Fibroblast of lung (primary cell): ENCODE results near the gene GSK3A. TPM values are rescaled to one million over a fixed set of nuclear protein-coding genes. Genes with fewer than 3 reads are reported as not detected.

ENCODE experiments used
- DNase-seq, 2 donors: peaks; one replicate each; pipeline versions ENCODE4 v3.0.0 to v3.0.0-alpha.2; 2010; ENCODE audit warnings: low read depth in 2 of 2
- H2AFZ ChIP-seq: 2 replicates; pipeline ENCODE4 v1.5.1; 2012; ENCODE audit warnings: low read length, control low read depth, inconsistent platforms
- H3K27ac ChIP-seq: 2 replicates; pipeline ENCODE4 v1.5.1; 2011; ENCODE audit warnings: low read length, control low read depth; ENCODE audit not compliant: insufficient read depth
- H3K27me3 ChIP-seq: 2 replicates; pipeline ENCODE4 v1.5.1; 2011; ENCODE audit warnings: mild to moderate bottlenecking, low read length; ENCODE audit not compliant: control insufficient read depth, insufficient read depth
- H3K36me3 ChIP-seq: 2 replicates; pipeline ENCODE4 v1.5.1; 2011; ENCODE audit warnings: low read length; ENCODE audit not compliant: control insufficient read depth, insufficient read depth
- H3K4me1 ChIP-seq: 2 replicates; pipeline ENCODE4 v1.5.1; 2011; ENCODE audit warnings: low read length; ENCODE audit not compliant: control insufficient read depth, insufficient read depth; ENCODE audit errors: extremely low read depth
- H3K4me2 ChIP-seq: 2 replicates; pipeline ENCODE4 v1.5.1; 2011; ENCODE audit warnings: low read length, control low read depth; ENCODE audit not compliant: insufficient read depth; ENCODE audit errors: extremely low read depth
- H3K4me3 ChIP-seq, 4 experiments: fragments of 200-600 bp in 1 of 4; sonication (generic) in 1 of 4; replicated peaks in 1 of 4; 2 replicates each; pipeline ENCODE4 v1.5.1; 2011 to 2016; ENCODE audit warnings: low read length in 4 of 4, low read depth in 3 of 4, mild to moderate bottlenecking in 3 of 4, control low read depth in 2 of 4, inconsistent platforms in 1 of 4, mixed read lengths in 1 of 4; ENCODE audit not compliant: insufficient read depth in 1 of 4; ENCODE audit errors: control extremely low read depth in 1 of 4
- H3K79me2 ChIP-seq: 2 replicates; pipeline ENCODE4 v1.5.1; 2012; ENCODE audit warnings: mild to moderate bottlenecking, low read length, inconsistent platforms; ENCODE audit not compliant: control insufficient read depth, insufficient read depth
- H3K9ac ChIP-seq: 2 replicates; pipeline ENCODE4 v1.5.1; 2011; ENCODE audit warnings: mild to moderate bottlenecking, low read length, control low read depth; ENCODE audit not compliant: insufficient read depth
- H3K9me3 ChIP-seq: 2 replicates; pipeline ENCODE4 v1.5.1; 2012; ENCODE audit warnings: low read depth, low read length; ENCODE audit not compliant: control insufficient read depth, insufficient read depth
- H4K20me1 ChIP-seq: 2 replicates; pipeline ENCODE4 v1.5.1; 2011; ENCODE audit warnings: low read length; ENCODE audit not compliant: control insufficient read depth, insufficient read depth; ENCODE audit errors: extremely low read depth
- CTCF ChIP-seq, 2 donors: IDR thresholded peaks in 1 of 2; conservative IDR thresholded peaks in 1 of 2; 1 replicate in 1 of 2; 2 replicates in 1 of 2; pipeline ENCODE4 v1.5.1; 2011 to 2012; ENCODE audit warnings: low read length in 2 of 2, control low read depth in 1 of 2, inconsistent platforms in 1 of 2, low read depth in 1 of 2, mild to moderate bottlenecking in 1 of 2
- EZH2 ChIP-seq: IDR thresholded peaks from 2 replicates; pipeline ENCODE4 v1.5.1; 2012; ENCODE audit warnings: low read length, control low read depth, mild to moderate bottlenecking; ENCODE audit errors: missing control alignments
- polyA plus RNA-seq, 2 donors: library from polyadenylated mRNA; depleted of rRNA in 1 of 2; stranded (reverse) in 1 of 2; unstranded in 1 of 2; fragments of >200 nt; gene quantifications; 2 replicates each; pipeline ENCODE4 v1.2.1, GENCODE V29; 2011 to 2012; ENCODE audit warnings: missing spikeins in 1 of 2
- total RNA-seq: library from RNA; depleted of rRNA; stranded (reverse); fragments of >200 nt; gene quantifications from 2 replicates; pipeline ENCODE4 v1.2.1, GENCODE V29; 2014

Gene GSK3A
- total and polyA plus RNA-seq, 2 donors (not counting 1 experiment from before 2014, with no cell fraction given), result 11.6 to 21.7 TPM

DNA sequence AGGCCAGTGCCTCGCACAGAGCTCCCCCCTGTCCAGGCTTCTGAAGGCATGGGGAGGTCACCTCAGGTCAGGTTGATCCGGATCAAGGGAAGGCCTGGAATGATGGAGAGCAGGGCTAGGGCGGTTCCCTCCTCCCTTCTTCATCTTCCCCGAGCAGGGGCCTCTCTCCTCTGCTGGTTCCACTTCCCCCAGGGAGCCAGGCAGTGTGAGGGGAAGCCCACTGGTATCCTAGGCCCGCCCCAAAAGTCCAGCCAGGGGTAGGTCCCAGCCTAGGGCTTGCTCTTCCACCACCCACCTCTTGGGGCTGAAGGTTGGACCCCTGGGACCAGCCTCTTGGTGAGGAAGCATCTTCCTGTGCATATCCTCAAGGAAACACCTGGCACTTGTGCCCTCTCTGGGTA lies 43.1 kb upstream of the GSK3A start:
- no peak for DNase-seq
- H3K4me3 ChIP-seq, result peak overlapping the region; percentile 73 to 82 (median 81)

DNA sequence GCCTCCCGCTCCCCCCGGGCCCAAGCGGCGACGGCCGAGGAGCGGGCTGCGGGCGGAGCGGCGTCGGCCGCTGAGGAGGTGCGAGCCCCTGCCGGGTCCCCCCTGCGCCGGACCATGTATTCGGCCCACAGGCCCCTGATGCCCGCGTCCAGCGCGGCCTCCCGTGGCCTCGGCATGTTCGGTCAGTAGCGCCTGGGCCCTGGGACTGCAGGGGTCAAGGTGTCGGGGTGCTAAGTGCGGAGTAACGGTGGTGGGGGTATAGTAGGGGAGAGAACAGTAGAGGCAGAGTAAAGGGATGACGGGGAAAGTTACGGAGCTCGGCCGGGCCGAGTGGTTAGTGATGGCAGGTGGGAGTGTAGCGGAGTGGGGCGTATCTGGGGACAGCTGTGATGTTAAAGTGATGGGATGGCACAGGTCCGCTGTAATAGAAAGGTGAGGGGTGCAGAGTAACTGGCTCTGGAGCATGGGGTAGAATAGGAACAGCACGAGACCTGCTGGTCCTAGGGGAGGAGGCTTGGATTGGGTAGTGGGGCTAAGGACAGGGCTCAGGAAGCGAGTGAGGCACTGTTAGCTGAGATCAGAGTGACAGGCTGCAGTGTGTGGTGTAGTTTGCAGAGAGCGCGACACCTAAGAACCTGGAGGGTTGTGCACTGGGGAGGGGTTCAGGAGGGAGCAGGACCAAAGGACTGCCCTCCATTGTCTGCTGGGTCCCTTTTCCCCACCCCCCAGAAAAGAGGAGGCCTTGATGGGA lies 42.4 kb upstream of the GSK3A start:
- no peaks in the 10 kb centered on the region for H3K27me3 ChIP-seq
- H3K4me3 ChIP-seq, result peak overlapping the region; percentile 73 to 82 (median 81)
- peak overlapping the region; percentile 99 for H3K4me2 ChIP-seq
- H3K9ac ChIP-seq, result peak overlapping the region; percentile 66
- H2AFZ ChIP-seq, result no peak overlapping the region
- H4K20me1 ChIP-seq, result no peaks in the 10 kb centered on the region
- DNase-seq, result no peak
- peaks cover 39% of the 10 kb centered on the region for H3K4me1 ChIP-seq
- H3K36me3 ChIP-seq, result peaks cover 22% of the 10 kb centered on the region
- H3K79me2 ChIP-seq, result peaks cover 35% of the 10 kb centered on the region
- H3K27ac ChIP-seq, result peak overlapping the region; percentile 65
- no peak for TF ChIP-seq CTCF (conservative IDR thresholded peaks at IDR 0.05 in 1 of 2, IDR thresholded peaks at IDR 0.05 in 1 of 2; ENCODE audit: low read depth in 1 of 2, low read length in 2 of 2)
- no peak for TF ChIP-seq EZH2
- no peaks in the 10 kb centered on the region for H3K9me3 ChIP-seq

More for the DNA sequence above, 43.1 kb upstream of the GSK3A start:
- H3K9ac ChIP-seq, result peak overlapping the region; percentile 23
- no peaks in the 10 kb centered on the region for H3K9me3 ChIP-seq
- peaks cover 35% of the 10 kb centered on the region for H3K79me2 ChIP-seq
- H3K36me3 ChIP-seq, result peaks cover 28% of the 10 kb centered on the region
- peaks cover 39% of the 10 kb centered on the region for H3K4me1 ChIP-seq
- no peak overlapping the region for H2AFZ ChIP-seq
- TF ChIP-seq EZH2, result no peak
- TF ChIP-seq CTCF (conservative IDR thresholded peaks at IDR 0.05 in 1 of 2, IDR thresholded peaks at IDR 0.05 in 1 of 2; ENCODE audit: low read depth in 1 of 2, low read length in 2 of 2), result no peak
- no peaks in the 10 kb centered on the region for H3K27me3 ChIP-seq
- H4K20me1 ChIP-seq, result no peaks in the 10 kb centered on the region
- H3K27ac ChIP-seq, result peak overlapping the region; percentile 65
- H3K4me2 ChIP-seq, result peak overlapping the region; percentile 99

DNA sequence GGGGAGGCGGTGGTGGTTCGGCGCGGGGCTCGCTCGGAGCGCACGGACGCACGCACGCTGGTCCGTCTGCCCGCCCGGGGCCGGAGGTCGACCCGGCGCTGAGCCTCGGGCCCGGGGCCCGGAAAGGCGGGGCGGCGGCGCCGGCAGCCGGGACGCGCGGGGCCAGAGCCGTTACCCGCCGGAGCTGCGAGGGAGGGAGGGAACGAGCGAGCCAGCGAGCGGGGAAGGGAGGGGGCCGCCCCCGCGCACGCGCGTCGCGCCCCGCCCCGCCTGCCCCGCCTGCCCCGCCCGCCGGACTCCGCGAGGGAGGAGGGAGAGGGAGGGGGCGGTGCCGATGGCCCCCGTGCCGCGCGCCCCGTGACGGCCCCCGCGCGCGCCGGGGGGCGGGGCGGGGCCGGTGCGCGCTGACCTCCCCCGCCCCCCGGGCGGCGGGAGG lies 41.7 kb upstream of the GSK3A start:
- H3K4me1 ChIP-seq, result peaks cover 44% of the 10 kb centered on the region
- no peaks in the 10 kb centered on the region for H3K27me3 ChIP-seq
- peak overlapping the region; percentile 84 for H3K9ac ChIP-seq
- DNase-seq, result peak; percentile 70 to 76
- no peaks in the 10 kb centered on the region for H3K9me3 ChIP-seq
- TF ChIP-seq EZH2 (no peak), CTCF (conservative IDR thresholded peaks at IDR 0.05 in 1 of 2, IDR thresholded peaks at IDR 0.05 in 1 of 2; ENCODE audit: low read depth in 1 of 2, low read length in 2 of 2) (no peak)
- no peak overlapping the region for H2AFZ ChIP-seq
- H3K79me2 ChIP-seq, result peaks cover 37% of the 10 kb centered on the region
- peak overlapping the region in 2 of 4 experiments; percentile 41 for H3K4me3 ChIP-seq
- H3K36me3 ChIP-seq, result peaks cover 20% of the 10 kb centered on the region
- H3K27ac ChIP-seq, result peak overlapping the region; percentile 27
- no peak overlapping the region for H3K4me2 ChIP-seq
- no peaks in the 10 kb centered on the region for H4K20me1 ChIP-seq
